ENCODE data around the gene COL20A1.

DNA sequence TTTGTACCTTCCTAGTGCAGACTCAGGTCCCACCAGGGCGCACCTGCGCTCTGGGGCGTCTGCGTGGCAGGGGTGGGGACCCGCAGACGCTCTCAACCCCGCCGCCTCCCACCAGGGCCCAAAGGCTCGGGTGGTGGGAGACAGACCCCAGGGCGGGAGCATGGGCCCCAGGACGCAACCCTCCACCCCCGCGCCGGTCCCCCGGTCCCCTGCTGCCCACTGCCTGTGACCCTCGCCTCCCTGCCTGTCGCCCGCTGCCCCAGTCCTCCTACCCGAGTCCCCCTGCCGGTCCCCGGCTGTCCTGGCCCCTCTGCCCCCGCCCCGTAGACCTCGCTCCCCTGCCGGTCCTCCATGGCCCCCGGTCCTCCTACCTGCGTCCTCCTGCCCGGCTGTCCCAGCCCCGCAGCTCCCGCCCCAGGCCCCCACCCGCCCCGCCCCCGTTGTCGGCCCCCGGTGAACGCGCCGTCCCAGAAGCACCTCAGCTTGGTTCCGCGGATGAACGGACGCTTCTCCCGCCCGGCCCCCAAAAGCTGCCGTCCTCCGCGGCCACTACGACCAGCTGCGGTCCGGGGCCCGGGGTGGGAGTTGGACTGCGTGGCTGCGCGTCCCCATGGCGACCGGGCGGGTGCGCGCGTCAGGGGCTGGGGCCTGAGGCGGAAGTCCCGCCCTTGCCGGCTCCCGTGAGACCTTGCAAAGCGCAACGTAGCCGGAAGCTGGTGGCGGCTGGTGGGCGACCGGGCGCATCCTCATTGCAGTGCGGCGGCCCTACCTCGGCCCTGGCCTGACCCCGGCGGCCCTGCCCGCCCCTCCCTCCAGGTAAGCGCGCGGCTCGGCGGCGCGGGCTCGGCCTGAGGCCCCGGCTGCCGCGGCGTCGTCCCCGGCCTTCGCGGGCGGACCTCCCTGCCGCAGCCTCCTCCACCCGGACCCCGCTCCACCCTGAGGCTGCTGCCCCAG lies 20.6 kb upstream of the COL20A1 start, which contains the start of gene ARFGAP1:
- peak; percentile 93 for TF ChIP-seq PHF20 (CRISPR knock-in tag; IDR thresholded peaks at IDR 0.05)
- TF ChIP-seq TEAD2 (CRISPR knock-in tag; IDR thresholded peaks at IDR 0.05) = 0 out of 2 replicates have a peak, but pooled peaks have one; percentile 21
- peak; percentile 85; the same call in 1 of the 2 replicates for TF ChIP-seq RELA (CRISPR knock-in tag; IDR thresholded peaks at IDR 0.05)
- TF ChIP-seq ZZZ3 (CRISPR knock-in tag; IDR thresholded peaks at IDR 0.05; ENCODE audit: borderline replicate concordance) = peak; percentile 90; the same call in 1 of the 2 replicates
- no peak for TF ChIP-seq ZNF530 (CRISPR knock-in tag; IDR thresholded peaks at IDR 0.05; ENCODE audit: low read depth)
- TF ChIP-seq, protein P1, sequence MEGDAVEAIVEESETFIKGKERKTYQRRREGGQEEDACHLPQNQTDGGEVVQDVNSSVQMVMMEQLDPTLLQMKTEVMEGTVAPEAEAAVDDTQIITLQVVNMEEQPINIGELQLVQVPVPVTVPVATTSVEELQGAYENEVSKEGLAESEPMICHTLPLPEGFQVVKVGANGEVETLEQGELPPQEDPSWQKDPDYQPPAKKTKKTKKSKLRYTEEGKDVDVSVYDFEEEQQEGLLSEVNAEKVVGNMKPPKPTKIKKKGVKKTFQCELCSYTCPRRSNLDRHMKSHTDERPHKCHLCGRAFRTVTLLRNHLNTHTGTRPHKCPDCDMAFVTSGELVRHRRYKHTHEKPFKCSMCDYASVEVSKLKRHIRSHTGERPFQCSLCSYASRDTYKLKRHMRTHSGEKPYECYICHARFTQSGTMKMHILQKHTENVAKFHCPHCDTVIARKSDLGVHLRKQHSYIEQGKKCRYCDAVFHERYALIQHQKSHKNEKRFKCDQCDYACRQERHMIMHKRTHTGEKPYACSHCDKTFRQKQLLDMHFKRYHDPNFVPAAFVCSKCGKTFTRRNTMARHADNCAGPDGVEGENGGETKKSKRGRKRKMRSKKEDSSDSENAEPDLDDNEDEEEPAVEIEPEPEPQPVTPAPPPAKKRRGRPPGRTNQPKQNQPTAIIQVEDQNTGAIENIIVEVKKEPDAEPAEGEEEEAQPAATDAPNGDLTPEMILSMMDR (CRISPR knock-in tag; IDR thresholded peaks at IDR 0.05) = peak; percentile 14
- TF ChIP-seq, protein P2, sequence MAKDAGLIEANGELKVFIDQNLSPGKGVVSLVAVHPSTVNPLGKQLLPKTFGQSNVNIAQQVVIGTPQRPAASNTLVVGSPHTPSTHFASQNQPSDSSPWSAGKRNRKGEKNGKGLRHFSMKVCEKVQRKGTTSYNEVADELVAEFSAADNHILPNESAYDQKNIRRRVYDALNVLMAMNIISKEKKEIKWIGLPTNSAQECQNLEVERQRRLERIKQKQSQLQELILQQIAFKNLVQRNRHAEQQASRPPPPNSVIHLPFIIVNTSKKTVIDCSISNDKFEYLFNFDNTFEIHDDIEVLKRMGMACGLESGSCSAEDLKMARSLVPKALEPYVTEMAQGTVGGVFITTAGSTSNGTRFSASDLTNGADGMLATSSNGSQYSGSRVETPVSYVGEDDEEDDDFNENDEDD (CRISPR knock-in tag; IDR thresholded peaks at IDR 0.05; ENCODE audit: borderline replicate concordance) = peak; percentile 84; the same call in 1 of the 2 replicates
- TF ChIP-seq, protein P3, sequence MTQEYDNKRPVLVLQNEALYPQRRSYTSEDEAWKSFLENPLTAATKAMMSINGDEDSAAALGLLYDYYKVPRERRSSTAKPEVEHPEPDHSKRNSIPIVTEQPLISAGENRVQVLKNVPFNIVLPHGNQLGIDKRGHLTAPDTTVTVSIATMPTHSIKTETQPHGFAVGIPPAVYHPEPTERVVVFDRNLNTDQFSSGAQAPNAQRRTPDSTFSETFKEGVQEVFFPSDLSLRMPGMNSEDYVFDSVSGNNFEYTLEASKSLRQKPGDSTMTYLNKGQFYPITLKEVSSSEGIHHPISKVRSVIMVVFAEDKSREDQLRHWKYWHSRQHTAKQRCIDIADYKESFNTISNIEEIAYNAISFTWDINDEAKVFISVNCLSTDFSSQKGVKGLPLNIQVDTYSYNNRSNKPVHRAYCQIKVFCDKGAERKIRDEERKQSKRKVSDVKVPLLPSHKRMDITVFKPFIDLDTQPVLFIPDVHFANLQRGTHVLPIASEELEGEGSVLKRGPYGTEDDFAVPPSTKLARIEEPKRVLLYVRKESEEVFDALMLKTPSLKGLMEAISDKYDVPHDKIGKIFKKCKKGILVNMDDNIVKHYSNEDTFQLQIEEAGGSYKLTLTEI (CRISPR knock-in tag; conservative IDR thresholded peaks at IDR 0.05) = no peak; the same call in 1 of the 2 replicates
- no peak for TF ChIP-seq MTA1 (CRISPR knock-in tag; IDR thresholded peaks at IDR 0.05; ENCODE audit: borderline replicate concordance)
- TF ChIP-seq RFX5 (IDR thresholded peaks at IDR 0.05; ENCODE audit: low read depth, low read length) = peak; percentile 37
- no peak; the same call in 1 of the 2 replicates for TF ChIP-seq ZNF607 (CRISPR knock-in tag; IDR thresholded peaks at IDR 0.05; ENCODE audit: borderline replicate concordance)
- no peak for TF ChIP-seq ZBTB1 (CRISPR knock-in tag; IDR thresholded peaks at IDR 0.05; ENCODE audit: borderline replicate concordance)
- no peak; the same call in 1 of the 2 replicates for TF ChIP-seq IRX3 (CRISPR knock-in tag; IDR thresholded peaks at IDR 0.05; ENCODE audit: borderline replicate concordance, low read depth)
